Measurements from ENCODE around the gene FAM193B. TPM values are rescaled to one million over a fixed set of nuclear protein-coding genes. Genes with fewer than 3 reads are reported as not detected.

The FAM193B gene
- total RNA-seq, 2 donors from 2014 or later = 79.6 to 105 TPM

DNA sequence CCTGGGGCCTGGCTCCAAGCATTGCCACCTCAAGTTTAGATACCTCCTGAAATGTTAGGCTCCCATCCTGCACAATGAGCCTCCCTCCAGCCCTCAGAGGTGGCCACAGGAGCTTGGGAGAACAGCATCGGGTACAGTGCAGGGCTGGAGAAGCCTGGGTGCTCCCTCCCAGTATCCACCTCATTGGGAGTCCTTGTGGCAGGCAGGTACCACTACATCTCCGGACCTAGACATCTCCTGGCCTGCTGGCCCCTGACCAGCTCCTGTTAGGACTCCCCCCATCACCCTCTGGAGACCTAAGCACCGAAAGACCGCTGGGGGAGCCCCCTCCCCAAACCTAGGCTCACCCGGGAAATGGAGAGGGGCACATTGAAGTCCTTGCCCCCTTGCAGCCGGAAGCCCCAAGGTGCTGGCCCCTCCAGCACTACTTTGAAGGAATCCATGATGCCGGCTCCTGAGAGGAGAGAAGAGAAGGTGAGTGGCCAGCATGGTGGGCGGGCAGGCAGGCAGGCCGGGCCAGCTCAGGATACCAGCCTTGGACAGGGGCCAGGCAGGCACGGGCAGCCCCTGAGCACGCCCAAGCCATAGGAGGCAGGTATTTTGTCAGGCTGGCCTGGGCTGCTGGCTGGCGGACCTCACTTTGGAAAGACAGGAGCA lies 58.2 kb downstream of the FAM193B start:
- H3K27ac Mint-ChIP-seq = no peak overlapping the region
- H3K36me3 Mint-ChIP-seq (ENCODE audit: insufficient read depth in 2 of 2) = peaks cover 2% of the 10 kb centered on the region in 2 donors
- peaks cover 25% of the 10 kb centered on the region for H3K27me3 Mint-ChIP-seq (ENCODE audit: low read depth)
- H3K4me3 Mint-ChIP-seq = peak overlapping the region; percentile 84 to 85
- ATAC-seq (replicated peaks in 1 of 2) (no peak), DNase-seq (peak in 1 of 2 donors; percentile 18)
- H3K4me1 Mint-ChIP-seq (ENCODE audit: low read depth) = peaks cover 37% of the 10 kb centered on the region
- no peaks in the 10 kb centered on the region for H3K9me3 Mint-ChIP-seq

DNA sequence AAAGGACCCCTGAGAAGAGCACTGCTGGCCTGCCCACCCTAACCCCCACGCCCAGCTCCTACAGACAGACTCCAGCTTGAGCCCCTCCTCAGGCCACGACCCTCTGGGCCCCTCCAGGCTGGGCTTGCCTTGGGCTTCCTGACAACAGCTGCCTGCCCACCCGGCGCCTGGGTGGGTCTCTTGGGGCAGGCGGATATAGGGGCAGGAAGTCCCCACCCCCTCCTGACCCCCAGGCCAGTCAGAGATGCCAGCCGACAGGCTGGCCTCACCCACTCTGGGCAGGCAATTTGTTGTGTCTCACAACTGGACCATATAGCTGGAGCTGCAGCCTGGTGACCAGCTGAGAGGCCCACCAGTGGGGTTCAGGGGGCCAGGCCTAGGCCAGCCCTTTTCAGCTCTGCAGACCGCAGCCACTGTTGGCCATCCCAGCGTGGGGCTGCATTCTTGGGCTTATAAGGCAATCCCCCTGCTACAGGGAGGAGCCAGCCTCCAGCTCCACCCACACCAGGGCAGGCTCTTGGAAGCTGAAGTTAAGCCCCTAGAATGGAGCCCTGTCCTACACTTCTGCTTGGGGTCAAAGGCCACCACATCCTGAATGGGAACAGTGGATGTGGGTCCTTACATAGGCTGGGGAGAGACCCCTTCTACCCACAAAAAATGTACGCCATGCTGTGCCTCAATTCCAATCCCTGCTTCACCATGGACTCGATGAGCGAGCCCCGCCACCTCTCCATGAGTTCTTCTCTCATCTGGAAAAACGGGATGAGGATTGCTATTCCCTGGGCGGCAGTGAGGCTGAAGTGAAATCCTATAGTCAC lies 58.9 kb downstream of the FAM193B start:
- Mint-ChIP-seq H3K9me3 (no peaks in the 10 kb centered on the region), H3K27ac (no peak overlapping the region), H3K36me3 (ENCODE audit: insufficient read depth in 2 of 2) (peaks cover 2% of the 10 kb centered on the region in 2 donors), H3K27me3 (ENCODE audit: low read depth) (peaks cover 25% of the 10 kb centered on the region), H3K4me3 (peak overlapping the region; percentile 84 to 85), H3K4me1 (ENCODE audit: low read depth) (peaks cover 33% of the 10 kb centered on the region)
- ATAC-seq (replicated peaks in 1 of 2) = no peak
- peak in 1 of 2 donors; percentile 35 for DNase-seq

DNA sequence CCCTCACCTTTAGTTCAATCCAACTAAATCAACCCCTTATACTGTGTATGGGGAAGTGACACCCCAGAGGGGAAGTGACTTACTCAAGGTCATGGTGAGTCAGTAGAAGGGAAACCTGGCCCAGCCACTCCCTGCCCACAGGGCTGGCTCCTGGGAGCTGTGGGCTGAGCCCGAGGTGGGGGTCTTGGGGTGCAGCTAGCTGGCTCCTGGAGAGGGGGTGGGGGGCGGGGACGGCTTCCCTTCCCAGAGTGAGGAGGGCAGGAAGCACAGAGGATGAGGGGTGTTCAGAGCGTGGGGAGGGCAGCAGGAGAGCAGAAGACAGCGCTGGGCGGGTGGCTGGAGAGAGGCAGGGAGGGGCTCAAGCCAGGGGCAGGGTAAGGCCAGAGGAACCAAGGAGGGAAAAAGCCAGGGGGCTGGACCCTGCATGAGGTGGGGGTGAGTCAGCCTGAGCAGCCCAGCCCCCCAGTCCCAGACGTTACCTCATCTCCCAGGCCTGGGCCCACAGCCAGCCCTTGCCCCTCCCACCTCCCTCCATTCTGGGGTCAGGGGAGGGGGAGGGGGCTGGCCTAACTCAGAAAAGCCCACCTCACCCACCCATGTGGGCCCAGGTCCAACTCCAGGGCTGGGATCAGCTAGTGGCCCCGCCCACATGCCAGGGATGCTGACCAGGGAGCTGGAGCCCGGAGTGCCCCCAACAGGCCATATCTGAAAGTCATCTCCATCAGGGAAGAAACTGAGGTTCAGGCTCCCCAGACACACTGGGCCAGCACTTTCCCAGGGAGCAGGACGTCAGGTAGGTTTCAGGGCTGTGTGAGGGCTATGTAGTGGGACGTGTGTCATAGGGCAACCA lies 59.8 kb downstream of the FAM193B start:
- H3K27me3 Mint-ChIP-seq (ENCODE audit: low read depth) = peaks cover 21% of the 10 kb centered on the region
- DNase-seq (peak; percentile 50 to 60), ATAC-seq (replicated peaks in 1 of 2) (peak; percentile 46 to 48)
- H3K9me3 Mint-ChIP-seq = no peaks in the 10 kb centered on the region
- peaks cover 33% of the 10 kb centered on the region for H3K4me1 Mint-ChIP-seq (ENCODE audit: low read depth)
- H3K27ac Mint-ChIP-seq = peak overlapping the region; percentile 66
- peaks cover 2 to 5% of the 10 kb centered on the region in 2 donors for H3K36me3 Mint-ChIP-seq (ENCODE audit: insufficient read depth in 2 of 2)
- H3K4me3 Mint-ChIP-seq = peak overlapping the region; percentile 65 to 71

DNA sequence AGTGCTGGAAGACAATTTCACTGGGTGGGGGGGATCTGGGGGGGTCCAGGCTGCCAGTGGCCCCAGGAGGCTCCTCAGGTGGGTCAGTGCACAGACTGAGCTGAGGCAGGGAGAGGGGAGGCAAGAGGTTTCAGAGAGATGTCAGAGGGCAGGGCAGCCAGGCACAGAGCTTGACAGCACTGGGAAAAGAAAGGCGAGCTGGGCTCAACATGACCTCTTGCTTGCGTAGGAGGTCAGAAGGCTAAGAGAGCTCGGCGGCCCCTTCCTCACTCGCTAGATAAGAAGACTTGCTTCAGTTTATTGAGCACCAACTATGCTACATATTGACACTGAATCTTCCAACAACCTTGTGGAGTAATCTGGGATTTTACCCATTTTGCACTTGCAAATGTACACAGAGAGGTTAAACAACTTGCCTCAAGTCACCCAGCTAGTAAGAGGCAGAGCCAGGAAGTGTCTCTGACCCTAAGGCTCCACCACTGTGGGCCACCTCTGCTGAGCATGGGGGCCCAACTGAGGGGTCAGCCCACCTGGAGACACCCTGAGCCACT lies 60.5 kb downstream of the FAM193B start:
- ATAC-seq (replicated peaks in 1 of 2) = no peak
- Mint-ChIP-seq H3K4me3 (peak overlapping the region; percentile 65 to 71), H3K9me3 (no peaks in the 10 kb centered on the region)

DNA sequence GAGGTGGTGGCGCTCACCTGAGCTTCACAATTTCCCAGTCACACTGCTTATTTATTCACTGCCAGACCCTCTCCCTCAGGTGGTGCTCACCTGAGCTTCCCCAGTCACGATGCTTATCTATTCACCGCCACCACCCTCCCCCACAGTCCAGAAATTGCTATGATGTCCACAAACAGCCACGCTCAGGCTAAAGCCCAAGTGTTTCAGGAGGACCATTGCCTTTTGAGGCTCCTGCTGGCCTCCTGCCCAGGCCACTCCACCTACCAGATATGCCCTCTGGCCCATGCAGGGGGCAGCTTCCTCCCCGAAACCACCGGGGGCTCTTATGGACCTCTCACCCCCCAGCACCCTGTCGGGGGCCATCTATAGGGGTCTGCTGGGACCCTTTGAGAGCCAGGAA lies 61.5 kb downstream of the FAM193B start:
- ATAC-seq (replicated peaks in 1 of 2) = no peak
- H3K4me1 Mint-ChIP-seq (ENCODE audit: low read depth) = peaks cover 24% of the 10 kb centered on the region
- no peak overlapping the region for H3K4me3 Mint-ChIP-seq
- H3K9me3 Mint-ChIP-seq = no peaks in the 10 kb centered on the region
- no peak for DNase-seq
- H3K27me3 Mint-ChIP-seq (ENCODE audit: low read depth) = peaks cover 4% of the 10 kb centered on the region
- no peak overlapping the region for H3K27ac Mint-ChIP-seq
- peaks cover 2 to 5% of the 10 kb centered on the region in 2 donors for H3K36me3 Mint-ChIP-seq (ENCODE audit: insufficient read depth in 2 of 2)

More for the DNA sequence above, 60.5 kb downstream of the FAM193B start:
- Mint-ChIP-seq H3K36me3 (ENCODE audit: insufficient read depth in 2 of 2) (peaks cover 2 to 5% of the 10 kb centered on the region in 2 donors), H3K4me1 (ENCODE audit: low read depth) (peaks cover 32% of the 10 kb centered on the region), H3K27me3 (ENCODE audit: low read depth) (peaks cover 14% of the 10 kb centered on the region), H3K27ac (peak overlapping the region; percentile 66)
- no peak for DNase-seq

DNA sequence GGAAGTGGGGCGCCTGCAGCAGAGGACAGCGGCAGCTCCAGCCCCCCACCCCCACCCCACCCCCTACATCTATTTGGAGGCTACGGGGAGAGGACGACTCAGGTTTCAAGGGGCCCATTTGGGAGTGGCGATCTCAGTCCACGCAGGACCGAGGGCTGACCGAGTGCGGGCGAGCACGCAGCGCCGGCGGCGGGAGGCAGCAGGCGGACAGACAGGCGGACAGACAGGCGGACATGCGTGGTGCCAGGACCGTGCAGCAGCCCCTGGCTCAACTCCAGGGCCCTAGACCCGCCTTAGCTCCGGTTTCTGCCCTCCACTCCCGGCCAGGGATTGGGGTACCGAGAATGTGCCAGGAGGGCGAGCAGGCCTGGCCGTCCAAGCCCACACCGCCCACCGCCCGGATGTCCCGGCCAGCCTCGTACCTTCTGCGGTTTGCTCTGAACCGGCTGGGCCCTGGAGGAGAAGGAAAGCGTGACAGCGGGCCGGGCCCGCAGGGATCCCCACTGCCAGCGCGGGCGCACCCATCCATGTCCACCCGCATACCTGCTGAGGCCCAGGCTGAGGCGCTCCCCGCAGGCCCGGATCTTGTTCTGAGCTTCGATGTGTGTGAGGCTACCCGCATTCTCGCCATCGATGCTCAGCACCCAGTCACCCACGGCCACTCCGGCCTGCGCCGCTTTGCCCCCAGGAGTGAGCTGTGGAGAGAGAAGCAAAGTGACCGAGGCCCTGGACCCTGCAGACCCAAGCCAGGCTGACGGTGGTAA lies 62.2 kb downstream of the FAM193B start:
- no peak for DNase-seq
- no peak overlapping the region for H3K27ac Mint-ChIP-seq
- no peak for ATAC-seq (replicated peaks in 1 of 2)
- peaks cover 24% of the 10 kb centered on the region for H3K4me1 Mint-ChIP-seq (ENCODE audit: low read depth)
- peaks cover 2 to 5% of the 10 kb centered on the region in 2 donors for H3K36me3 Mint-ChIP-seq (ENCODE audit: insufficient read depth in 2 of 2)
- H3K9me3 Mint-ChIP-seq = no peaks in the 10 kb centered on the region
- no peak overlapping the region for H3K4me3 Mint-ChIP-seq
- no peaks in the 10 kb centered on the region for H3K27me3 Mint-ChIP-seq (ENCODE audit: low read depth)

DNA sequence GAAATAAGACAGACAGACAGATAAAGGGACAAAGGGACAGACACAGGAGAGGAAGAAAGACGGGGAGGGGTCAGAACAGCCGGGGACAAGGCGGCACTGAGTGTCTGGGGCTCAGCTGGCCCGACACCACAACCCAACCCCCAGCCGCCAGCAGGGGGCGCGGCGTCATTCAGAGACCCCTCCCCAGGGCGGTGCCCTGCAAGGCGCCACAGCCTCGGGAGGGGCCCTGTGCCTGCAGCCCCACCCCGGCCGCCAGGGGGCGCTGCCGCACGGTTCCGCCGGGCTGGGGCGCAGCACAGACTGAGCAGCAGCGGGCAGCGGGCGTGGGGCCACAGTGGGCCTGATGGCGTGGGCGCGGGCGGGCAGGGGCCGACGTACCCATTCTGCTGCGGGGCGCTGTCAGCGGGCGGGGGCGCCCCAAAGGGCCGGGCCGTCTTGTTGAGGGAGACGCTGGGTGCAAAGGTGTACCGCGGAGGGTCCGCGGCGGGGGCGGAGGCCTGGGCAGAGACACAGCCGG lies 62.9 kb downstream of the FAM193B start:
- Mint-ChIP-seq H3K9me3 (no peaks in the 10 kb centered on the region), H3K4me1 (ENCODE audit: low read depth) (peaks cover 24% of the 10 kb centered on the region), H3K4me3 (no peak overlapping the region), H3K27ac (no peak overlapping the region), H3K27me3 (ENCODE audit: low read depth) (no peaks in the 10 kb centered on the region), H3K36me3 (ENCODE audit: insufficient read depth in 2 of 2) (peaks cover 2 to 5% of the 10 kb centered on the region in 2 donors)
- ATAC-seq (replicated peaks in 1 of 2) (peak; percentile 33 to 36), DNase-seq (peak; percentile 54 to 61)

DNA sequence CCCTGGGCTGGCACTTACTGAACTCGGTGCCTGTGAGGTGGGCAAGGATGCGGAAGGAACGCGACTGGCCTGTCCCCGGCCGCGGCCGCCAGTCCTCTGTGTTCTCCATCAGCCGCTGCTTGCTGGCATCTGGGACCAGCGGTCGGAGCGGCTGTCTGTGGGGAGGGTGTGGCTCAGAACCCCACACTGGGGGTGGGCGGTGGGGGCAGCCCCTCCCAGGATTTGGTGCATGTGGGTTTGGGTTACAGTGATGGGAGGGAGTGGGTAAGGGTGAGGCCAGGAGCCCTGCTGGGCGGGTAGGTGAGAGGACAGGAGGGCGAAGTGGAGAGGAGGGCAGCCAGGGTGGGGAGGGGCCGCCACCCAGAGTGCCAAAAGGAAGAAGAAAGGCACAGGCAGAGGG lies 63.4 kb downstream of the FAM193B start:
- Mint-ChIP-seq H3K27ac (no peak overlapping the region), H3K9me3 (no peaks in the 10 kb centered on the region), H3K4me3 (no peak overlapping the region), H3K27me3 (ENCODE audit: low read depth) (no peaks in the 10 kb centered on the region), H3K4me1 (ENCODE audit: low read depth) (peaks cover 20% of the 10 kb centered on the region), H3K36me3 (ENCODE audit: insufficient read depth in 2 of 2) (peaks cover 2 to 5% of the 10 kb centered on the region in 2 donors)
- no peak for DNase-seq
- no peak for ATAC-seq (replicated peaks in 1 of 2)

DNA sequence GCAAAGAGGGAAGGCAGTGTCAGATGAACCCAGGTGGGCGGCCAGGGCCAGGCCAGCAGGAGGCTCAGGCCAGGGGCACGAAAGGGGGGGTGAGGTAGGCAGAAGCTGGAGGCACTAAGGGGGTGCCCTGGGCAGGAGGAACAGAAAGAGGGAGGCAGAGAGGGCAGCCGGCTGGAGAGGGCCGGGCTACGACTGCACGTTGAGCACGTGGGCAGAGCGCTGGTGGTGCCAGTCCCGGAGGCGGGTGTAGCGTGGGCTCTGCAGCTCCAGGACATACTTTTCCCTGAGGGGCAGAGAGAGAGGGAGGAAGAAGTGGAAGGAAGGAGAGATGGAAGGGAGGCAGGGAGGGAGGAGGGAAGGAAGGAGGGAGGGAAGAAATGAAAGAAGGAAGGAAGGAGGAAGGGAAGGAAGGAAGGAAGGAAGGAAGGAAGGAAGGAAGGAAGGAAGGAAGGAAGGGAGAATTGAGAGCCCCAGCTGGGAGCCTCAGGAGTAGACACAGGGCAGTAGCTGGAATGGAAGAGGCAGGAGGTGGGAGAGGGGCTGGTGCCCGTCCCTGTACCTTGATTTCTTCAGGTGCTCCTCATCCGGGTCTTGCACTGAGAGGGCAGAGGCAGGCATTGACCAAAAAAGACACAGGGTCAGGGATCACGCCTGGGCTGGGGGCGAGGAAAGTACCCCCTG lies 63.9 kb downstream of the FAM193B start:
- peaks cover 16% of the 10 kb centered on the region for H3K4me1 Mint-ChIP-seq (ENCODE audit: low read depth)
- no peaks in the 10 kb centered on the region for H3K27me3 Mint-ChIP-seq (ENCODE audit: low read depth)
- H3K4me3 Mint-ChIP-seq = no peak overlapping the region
- no peaks in the 10 kb centered on the region for H3K9me3 Mint-ChIP-seq
- no peak for DNase-seq
- peaks cover 2 to 5% of the 10 kb centered on the region in 2 donors for H3K36me3 Mint-ChIP-seq (ENCODE audit: insufficient read depth in 2 of 2)
- no peak for ATAC-seq (replicated peaks in 1 of 2)
- no peak overlapping the region for H3K27ac Mint-ChIP-seq

DNA sequence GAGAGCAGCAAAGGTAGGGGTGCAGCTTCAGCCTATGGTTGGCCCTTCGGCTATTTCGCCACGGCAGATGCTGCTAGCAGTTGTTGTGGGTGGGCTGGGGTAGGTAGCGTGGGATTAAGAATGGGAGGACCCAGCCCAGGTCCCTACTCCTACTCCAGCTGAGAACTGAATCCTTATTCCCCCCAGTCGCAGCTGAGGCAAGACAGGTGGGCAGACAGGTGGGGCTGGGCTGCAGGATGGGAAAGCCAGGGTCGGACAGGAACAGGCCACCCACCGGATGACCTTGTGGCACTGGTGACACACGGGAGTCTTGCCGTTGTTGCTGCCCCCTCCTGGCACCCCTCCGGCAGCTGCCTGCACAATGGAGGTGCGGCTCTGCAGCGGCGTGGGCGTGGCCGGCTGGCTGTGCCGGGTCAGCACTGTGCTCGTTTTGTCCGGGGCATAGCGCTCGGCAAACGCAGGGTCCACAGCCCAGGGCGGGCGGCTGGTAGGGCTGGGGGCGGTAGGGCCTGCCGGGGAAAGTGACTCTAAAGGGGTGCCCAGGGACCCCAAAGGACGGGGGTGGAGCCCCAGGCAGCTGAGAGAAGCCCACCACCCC lies 65.1 kb downstream of the FAM193B start:
- ATAC-seq (replicated peaks in 1 of 2) (no peak), DNase-seq (no peak)
- Mint-ChIP-seq H3K27ac (no peak overlapping the region), H3K36me3 (ENCODE audit: insufficient read depth in 2 of 2) (peaks cover 2 to 5% of the 10 kb centered on the region in 2 donors), H3K4me1 (ENCODE audit: low read depth) (peaks cover 5% of the 10 kb centered on the region), H3K27me3 (ENCODE audit: low read depth) (no peaks in the 10 kb centered on the region), H3K9me3 (no peaks in the 10 kb centered on the region), H3K4me3 (no peak overlapping the region)

DNA sequence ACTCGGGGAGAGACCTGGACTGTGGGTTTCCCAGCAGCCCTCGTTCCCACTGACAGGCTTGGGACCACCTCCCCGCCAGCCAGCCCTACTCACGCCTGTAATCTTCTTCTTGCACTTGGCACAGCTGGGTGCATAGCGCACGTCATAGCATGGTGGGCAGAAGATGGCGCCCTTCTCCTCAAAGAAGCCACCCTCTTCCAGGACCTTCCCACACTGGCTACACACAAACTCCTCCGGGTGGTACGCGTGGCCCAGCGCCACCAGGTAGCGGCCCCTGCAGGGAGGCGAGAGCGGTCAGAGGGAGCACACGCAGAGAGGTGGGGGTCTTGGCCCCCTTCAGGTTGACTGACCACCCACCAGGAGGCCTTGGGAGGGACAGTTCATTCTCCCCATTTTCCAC lies 66.4 kb downstream of the FAM193B start:
- Mint-ChIP-seq H3K27ac (no peak overlapping the region), H3K36me3 (ENCODE audit: insufficient read depth in 2 of 2) (peaks cover 2 to 6% of the 10 kb centered on the region in 2 donors), H3K4me1 (ENCODE audit: low read depth) (peaks cover 2% of the 10 kb centered on the region), H3K27me3 (ENCODE audit: low read depth) (no peaks in the 10 kb centered on the region), H3K4me3 (no peak overlapping the region), H3K9me3 (no peaks in the 10 kb centered on the region)
- DNase-seq (no peak), ATAC-seq (replicated peaks in 1 of 2) (no peak)
